Fibroblast of skin of scalp (primary cell): ENCODE data around the gene TRAF1. TPM values are rescaled to one million over a fixed set of nuclear protein-coding genes. Genes with fewer than 3 reads are reported as not detected.
"Not testable (repeated sequence)": the region's sequence is repeated elsewhere in the genome, so short reads cannot be mapped to it uniquely, and the experiment has no call there.

Experiments used
- DNase-seq: peaks from one replicate; pipeline ENCODE4 v3.0.0-alpha.2; 2013
- polyA plus RNA-seq, 2 experiments: library from polyadenylated mRNA; unstranded; fragments of 120-200 nt; gene quantifications; one replicate each; pipeline ENCODE4 v1.2.1, GENCODE V29; 2013; ENCODE audit not compliant: insufficient read length in 2 of 2

The TRAF1 gene, protein sequence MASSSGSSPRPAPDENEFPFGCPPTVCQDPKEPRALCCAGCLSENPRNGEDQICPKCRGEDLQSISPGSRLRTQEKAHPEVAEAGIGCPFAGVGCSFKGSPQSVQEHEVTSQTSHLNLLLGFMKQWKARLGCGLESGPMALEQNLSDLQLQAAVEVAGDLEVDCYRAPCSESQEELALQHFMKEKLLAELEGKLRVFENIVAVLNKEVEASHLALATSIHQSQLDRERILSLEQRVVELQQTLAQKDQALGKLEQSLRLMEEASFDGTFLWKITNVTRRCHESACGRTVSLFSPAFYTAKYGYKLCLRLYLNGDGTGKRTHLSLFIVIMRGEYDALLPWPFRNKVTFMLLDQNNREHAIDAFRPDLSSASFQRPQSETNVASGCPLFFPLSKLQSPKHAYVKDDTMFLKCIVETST
- polyA plus RNA-seq (2013, experiment 1 of 2; ENCODE audit: insufficient read length): 1.1 TPM
- polyA plus RNA-seq (2013, experiment 2 of 2; ENCODE audit: insufficient read length): 1.0 TPM

DNA sequence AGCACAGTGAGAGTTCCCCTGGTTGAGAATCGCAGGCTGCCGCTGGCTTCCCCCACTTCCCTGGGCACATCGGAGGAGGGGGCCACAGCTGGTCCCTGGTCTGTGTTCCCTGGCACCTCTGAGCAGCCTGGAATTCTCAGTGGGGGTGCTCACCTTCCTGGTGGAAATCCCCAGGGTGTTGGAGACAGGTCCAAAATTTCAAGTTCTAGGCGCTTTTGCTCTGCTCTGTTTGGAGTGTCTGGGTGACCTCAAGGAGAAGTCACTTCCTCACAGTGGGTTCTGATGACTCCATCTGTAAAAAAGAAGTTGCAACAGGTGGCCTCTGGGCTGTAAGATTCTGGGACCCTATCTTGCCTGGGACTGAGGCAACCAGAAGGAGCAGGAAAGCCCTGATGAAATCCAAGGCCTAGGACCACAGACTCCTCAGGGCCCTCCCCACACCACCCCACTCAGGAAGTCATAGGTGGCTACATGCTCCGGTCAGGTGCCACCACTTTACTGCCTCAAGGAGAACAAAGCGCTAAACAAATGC, at the start of gene TRAF1:
TSS of gene TRAF1 (minus strand) at position 400 of the 532 bp plus-strand sequence. CDS start 721 bp downstream, outside the sequence.
- DNase-seq: no peak

DNA sequence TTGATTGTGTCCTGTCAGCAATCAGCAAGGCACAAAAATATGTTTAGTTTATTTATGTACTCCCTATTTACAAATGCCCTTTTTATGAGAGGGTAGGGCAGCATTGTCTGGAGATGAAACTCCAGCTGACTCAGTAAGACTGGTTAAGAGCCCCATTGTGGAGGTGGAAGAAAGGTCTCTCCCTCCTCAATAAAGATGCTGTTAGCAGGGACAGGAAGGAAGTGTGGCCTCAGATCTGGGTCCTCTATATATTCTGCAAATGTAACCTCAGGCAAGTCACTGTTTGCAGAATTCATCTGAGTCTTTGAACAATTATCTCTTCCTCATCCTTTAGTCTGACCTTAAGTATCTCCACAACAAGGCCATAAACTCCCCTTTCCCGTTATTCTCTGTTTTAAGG, 48.3 kb upstream of the TRAF1 start:
- no peak for DNase-seq

- DNase-seq: no peak
Measured at GRCh38 chr9:120974181-120974580, 47.6 kb upstream of the TRAF1 start.

DNA sequence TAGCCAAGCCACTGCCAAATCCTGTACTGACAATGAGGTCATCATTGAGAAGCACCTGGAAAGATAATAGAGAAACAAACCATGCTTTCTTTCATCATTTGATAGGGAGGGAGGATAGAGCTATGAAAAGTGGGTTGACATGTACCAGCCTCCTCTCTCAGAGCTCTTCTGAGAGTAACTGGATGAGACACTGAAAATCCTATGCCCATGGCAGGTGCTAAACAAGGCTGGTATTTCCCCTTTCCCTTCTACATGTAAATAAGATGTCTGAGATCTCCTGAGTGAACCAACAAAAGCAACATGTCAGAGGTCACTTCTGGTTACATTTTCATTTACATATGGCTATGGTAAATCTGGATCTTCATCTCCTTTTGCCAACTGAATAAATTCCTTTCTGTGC, 45.3 kb upstream of the TRAF1 start:
- no peak for DNase-seq

DNA sequence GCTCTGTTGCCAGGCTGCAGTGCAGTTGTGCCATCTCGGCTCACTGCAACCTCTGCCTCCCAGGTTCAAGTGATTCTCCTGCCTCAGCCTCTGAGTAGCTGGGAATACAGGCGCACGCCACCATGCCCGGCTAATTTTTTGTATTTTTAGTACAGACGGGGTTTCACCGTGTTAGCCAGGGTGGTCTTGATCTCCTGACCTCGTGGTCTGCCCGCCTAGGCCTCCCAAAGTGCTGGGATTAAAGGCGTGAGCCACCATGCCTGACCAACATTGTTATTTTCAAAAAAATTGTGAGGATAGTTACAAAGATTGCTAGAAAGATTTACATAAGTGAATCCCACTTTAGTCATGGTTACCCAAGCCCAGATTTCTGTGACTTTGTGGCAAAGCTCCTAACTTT, 44.9 kb upstream of the TRAF1 start:
- DNase-seq: not testable (repeated sequence)

- DNase-seq: no peak
Measured at GRCh38 chr9:120970244-120970643, 43.6 kb upstream of the TRAF1 start.

DNA sequence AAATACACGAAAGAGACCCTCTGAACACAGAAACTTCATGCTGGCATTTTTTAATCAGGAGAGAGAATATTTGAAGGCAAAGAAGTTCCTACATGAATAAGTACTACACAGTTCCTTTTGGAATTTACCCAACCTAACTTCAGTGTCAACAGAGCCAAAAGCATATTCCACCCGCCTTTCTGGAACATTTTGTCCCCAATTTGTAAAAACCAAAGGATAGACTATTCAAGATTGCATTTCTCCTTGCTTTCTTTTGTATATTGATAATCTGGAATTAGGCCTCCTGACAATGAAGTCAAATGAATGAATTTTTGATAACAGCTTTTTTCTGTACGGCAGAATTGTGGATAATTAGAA, 39.4 kb upstream of the TRAF1 start:
- DNase-seq: no peak

DNA sequence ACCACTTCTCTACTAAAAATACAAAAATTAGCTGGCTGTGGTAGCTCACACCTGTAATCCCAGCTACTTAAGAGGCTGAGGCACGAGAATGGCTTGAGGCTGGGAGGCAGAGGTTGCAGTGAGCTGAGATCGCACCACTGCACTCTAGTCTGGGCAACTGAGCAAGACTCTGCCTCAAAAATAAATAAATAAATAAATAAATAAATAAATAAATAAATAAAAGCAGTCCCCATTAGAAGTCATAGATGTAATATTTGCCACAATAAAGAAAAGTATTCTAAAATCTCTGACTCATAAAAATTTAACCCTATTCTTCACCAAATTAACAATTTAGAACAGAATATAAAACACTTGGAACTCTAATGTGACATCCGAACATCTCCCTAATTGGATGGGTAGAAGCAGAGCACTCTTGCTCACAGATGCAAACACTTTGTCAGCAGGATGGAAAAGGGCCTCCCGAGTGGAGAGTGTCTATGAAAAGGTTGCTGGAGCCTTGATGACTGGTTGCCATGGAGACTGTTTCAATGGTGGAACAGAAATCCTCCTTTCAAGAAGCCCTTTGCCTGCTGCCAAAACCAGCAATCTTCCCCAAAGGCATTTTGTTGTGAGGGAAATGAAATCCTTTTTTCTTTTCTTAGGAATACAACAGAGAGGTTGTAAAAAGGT, 38.9 kb upstream of the TRAF1 start:
- DNase-seq: peak; percentile 4

GRCh38 chr9:120961936-120962335, 35.3 kb upstream of the TRAF1 start:
- no peak for DNase-seq

DNA sequence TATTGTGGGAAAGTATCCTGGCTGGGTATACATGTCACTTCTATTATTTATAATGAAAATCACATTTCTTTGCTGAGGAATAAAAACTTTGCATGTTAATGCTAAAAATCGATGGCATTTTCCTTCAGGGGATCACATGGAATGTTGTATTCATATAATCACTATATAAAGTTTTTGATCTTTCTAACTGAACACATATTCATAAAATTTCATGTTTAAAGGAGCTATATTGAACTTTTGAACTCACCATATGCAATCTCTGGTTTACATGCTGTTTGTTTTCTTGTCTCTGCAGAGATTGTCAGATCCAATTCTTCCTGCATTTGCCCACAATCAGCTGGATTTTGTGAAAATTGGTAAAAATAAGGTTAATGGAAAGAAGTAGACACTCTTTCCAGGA, 33.4 kb upstream of the TRAF1 start:
- DNase-seq: no peak

DNA sequence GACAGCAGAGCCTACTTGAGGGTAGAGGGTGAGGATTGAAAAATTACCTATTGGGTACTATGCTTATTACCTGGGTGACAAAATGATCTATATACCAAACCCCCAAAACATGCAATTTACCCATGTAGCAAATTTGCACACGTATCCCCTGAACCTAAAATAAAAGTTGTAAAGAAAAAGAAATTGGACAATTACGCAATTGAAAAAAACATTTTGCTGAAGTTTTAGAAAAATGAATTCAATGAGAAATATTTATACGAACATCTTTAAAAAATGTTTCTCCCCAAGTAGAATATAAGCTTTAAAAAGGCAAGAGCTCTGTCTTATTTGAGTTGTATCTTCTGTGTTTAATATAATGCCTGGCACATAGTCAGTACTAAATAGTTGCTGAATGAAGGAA, 30.3 kb upstream of the TRAF1 start:
- no peak for DNase-seq

GRCh38 chr9:120951960-120952618, 25.5 kb upstream of the TRAF1 start:
- DNase-seq: no peak

DNA sequence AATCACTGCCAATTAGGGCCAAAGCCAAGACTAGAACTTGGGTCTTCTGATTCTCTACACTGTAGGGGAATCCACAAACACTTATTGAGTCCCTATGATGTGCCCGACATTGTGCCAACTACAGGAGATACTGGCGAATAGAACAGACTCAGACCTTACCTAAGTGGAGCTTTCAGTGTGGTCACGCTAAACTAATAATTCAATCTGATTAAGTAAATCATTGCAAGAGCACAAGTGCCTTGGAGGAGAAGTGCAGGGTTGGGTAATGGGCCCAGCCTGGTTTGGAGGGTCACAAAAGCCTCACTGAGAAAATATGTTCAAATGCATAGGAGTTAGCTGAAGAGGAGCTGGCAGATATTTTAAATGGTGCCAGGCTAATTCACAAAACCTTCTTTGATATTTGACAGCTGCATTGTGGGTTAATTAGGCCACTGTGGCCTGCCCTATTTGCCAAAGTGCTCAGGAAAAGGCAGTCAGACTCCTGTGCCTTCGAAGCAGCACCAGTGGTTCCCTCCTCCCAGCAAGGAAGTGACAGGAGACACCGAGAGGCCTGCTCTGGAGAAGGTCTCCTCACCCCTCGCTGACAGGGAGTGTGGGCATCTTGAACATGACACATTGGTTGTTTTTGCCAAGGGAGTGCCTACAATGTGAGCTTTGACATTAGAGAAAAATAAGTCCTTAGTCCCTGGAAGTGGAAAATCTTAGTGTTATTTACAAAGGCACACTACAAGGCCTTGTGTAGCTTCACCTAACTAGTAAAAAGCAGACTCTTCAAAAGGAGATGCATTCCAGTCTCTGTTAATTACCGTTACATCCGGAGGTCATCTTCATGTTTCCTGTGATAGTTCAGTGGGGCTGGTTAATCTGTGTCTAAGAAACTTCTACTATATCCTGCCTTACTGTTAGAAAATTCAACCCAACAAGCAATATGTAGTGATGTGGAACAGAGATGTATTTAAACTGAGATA, 24.1 kb upstream of the TRAF1 start:
- DNase-seq: no peak

DNA sequence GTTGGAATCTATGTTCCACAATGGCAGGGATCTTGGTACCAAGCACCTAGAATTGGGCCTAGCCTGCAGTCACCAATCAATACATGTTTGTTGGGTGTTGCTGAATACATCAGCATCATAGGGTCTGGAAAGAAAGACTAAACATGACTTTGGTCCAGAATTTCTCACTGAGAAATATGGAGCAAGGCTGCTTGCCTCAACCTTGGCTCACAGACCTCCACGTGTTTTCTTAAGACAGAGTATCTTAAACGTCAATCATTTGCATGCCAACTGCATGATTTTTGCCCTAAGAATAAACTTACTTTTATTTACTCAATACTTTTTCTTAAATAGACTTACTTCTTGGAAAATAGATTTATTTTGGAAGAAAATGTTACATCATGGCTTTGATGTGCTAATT, 22.7 kb upstream of the TRAF1 start:
- DNase-seq: no peak

GRCh38 chr9:120948824-120949223, 22.2 kb upstream of the TRAF1 start:
- no peak for DNase-seq

GRCh38 chr9:120947222-120947621, 20.6 kb upstream of the TRAF1 start:
- DNase-seq: no peak

DNA sequence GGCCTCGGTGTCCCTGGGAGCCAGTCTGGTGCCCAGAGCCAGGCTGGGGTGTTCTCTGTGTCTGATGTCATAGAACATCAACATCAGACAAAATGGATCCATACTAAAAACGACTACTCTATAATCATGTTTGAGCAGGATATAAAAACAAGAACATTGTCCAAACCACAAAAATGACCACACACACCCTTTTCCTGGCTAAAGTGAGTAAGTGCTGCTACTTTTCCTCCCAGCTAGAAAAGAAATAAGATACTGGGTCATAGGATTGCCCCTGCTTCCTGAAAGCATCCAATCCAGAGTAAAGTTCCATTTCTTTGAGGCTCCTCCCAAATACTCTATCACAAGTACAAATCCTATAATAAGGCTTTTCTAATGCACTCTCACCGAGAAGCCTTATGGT, 19.7 kb upstream of the TRAF1 start:
- peak; percentile 43 for DNase-seq

DNA sequence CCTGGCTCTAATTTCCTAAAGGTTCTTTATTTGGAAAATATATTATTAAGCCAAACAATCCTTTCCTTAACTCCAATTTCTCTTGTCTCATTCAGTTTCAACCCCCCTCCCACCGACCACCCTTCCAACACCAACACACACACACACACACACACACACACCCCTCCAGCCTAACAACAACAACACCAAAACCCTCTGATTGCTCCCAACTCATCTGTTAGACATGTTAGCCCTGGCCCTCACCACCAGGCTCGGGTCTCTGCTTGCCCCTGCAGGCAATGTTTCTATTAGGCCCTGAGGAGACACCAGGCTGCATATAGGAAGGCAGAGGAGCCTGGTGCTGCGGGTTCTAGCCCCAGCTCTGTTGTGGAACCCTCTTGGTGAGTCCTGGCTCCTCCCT, 18.4 kb upstream of the TRAF1 start:
- DNase-seq: no peak

DNA sequence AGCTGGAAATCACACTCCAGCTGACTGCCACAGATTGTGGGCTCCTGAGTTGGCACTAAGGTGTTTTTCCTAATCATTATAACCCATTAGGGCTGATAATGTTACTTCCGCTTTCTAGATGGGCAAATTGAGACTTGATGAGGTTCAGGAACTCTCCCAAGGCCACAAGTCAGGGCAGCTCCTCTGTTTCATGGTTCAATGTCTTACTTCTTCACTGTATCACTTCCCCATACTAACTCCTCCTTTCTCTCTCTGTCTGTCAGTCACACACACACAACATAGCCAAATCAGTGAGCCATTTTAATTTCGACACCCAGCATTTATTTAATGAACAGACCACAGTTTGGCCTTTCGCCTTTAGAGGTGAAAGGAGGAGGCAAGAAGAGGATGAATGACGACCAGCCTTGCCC, 17.8 kb upstream of the TRAF1 start:
- no peak for DNase-seq

DNA sequence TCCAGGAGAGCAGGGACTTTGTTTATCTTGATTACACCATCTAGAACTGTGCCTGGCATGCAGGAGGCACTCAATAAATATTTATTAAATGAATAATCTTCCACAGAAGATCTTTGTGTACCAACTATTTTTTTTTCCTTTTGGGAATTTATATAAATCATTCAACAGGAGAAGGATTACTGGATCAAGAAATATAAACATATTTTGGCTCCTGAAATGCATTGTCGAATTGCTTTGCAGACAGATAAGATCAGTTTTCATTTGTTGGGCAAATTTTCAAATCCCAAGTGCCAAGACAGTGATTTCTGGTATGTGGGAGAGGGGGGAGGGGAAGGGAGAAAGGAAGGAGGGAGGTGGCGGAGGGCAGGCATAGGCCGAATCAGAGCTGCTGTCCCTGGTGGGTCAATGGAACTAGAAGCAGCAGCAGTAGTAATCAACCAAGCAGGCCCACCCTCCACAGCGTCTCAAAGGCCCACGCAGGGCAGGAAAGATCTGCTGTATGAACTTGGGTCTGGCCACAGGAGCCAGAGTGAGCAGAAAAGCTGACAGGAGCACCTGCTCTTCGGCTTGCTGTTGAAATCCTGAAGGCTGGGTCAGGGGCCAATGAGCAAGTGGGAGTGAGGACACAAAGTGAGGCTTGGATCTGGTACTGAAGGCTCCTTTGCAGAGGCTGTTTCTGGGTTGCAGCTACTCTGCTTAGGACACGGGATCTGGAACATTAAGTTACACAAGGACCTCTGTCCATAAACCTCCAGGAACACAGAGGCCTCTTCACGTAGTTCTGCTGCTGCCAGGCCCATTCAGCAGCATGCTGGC, 15.8 kb upstream of the TRAF1 start:
- DNase-seq: peak; percentile 43
